Progenitor cell of endocrine pancreas (in vitro differentiated cells): ENCODE results near the gene WFS1. TPM values are rescaled to one million over a fixed set of nuclear protein-coding genes. Genes with fewer than 3 reads are reported as not detected.

Source experiments
- DNase-seq: peaks from one replicate; pipeline ENCODE4 v3.0.0; 2021; ENCODE audit warnings: low spot score; ENCODE audit not compliant: unreplicated experiment
- H3K27ac Mint-ChIP-seq: 2 replicates; pipeline ENCODE4 v1.8.0; 2021; ENCODE audit warnings: mild to moderate bottlenecking, moderate library complexity, mixed read lengths
- H3K27me3 Mint-ChIP-seq: 2 replicates; pipeline ENCODE4 v1.8.0; 2021; ENCODE audit warnings: mixed read lengths
- H3K36me3 Mint-ChIP-seq: 2 replicates; pipeline ENCODE4 v1.8.0; 2022; ENCODE audit warnings: mixed read lengths; ENCODE audit not compliant: insufficient read depth
- H3K4me1 Mint-ChIP-seq: 2 replicates; pipeline ENCODE4 v1.8.0; 2021; ENCODE audit warnings: low read depth, mixed read lengths
- H3K4me3 Mint-ChIP-seq: 2 replicates; pipeline ENCODE4 v1.8.0; 2021; ENCODE audit warnings: low read depth, mild to moderate bottlenecking, moderate library complexity, mixed read lengths
- H3K9me3 Mint-ChIP-seq: 2 replicates; pipeline ENCODE4 v1.8.0; 2021; ENCODE audit warnings: low read depth, mixed read lengths
- total RNA-seq: library from RNA; stranded (reverse); gene quantifications from 2 replicates; pipeline ENCODE4 v1.2.1, GENCODE V29; 2021
- TF ChIP-seq, protein P1 (sequence below): fragments of 200-600 bp; sonication (generic); IDR thresholded peaks from one replicate; pipeline ENCODE4 v1.5.0; 2021; ENCODE audit warnings: antibody characterized with exemption, mild to moderate bottlenecking; ENCODE audit not compliant: unreplicated experiment

Gene WFS1
- total RNA-seq, 1 donor from 2014 or later: 37.9 TPM

DNA sequence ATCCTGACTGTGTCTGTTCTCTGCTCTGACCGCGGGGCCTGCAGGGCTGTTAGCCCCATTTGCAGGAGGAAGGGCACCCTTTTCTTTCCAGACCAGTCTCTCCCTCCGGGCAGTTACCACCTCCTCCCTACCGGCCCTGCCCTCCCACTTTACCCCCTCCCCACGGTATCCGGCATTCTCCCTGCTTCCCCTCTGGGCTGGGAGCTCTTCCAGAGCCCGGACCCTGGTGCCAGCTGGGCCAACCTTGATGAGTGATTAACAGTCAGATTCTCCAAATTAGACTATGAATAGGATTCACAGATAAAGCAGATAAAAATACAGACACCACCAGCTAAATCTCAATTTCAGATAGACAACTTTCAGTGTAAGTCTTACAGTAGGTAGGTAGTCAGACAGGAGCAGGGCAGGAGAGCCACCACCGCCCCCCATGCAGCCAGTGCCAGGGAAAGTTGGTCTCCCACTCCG is 23.4 kb upstream of the WFS1 start:
- H3K4me1 Mint-ChIP-seq: peaks cover 2% of the 10 kb centered on the region
- no peak overlapping the region for H3K27ac Mint-ChIP-seq
- H3K27me3 Mint-ChIP-seq: peaks cover 26% of the 10 kb centered on the region
- DNase-seq: no peak
- no peaks in the 10 kb centered on the region for H3K36me3 Mint-ChIP-seq
- peak overlapping the region; percentile 33 for H3K4me3 Mint-ChIP-seq
- H3K9me3 Mint-ChIP-seq: peaks cover 5% of the 10 kb centered on the region
- TF ChIP-seq, protein P1, sequence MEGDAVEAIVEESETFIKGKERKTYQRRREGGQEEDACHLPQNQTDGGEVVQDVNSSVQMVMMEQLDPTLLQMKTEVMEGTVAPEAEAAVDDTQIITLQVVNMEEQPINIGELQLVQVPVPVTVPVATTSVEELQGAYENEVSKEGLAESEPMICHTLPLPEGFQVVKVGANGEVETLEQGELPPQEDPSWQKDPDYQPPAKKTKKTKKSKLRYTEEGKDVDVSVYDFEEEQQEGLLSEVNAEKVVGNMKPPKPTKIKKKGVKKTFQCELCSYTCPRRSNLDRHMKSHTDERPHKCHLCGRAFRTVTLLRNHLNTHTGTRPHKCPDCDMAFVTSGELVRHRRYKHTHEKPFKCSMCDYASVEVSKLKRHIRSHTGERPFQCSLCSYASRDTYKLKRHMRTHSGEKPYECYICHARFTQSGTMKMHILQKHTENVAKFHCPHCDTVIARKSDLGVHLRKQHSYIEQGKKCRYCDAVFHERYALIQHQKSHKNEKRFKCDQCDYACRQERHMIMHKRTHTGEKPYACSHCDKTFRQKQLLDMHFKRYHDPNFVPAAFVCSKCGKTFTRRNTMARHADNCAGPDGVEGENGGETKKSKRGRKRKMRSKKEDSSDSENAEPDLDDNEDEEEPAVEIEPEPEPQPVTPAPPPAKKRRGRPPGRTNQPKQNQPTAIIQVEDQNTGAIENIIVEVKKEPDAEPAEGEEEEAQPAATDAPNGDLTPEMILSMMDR: no peak

DNA sequence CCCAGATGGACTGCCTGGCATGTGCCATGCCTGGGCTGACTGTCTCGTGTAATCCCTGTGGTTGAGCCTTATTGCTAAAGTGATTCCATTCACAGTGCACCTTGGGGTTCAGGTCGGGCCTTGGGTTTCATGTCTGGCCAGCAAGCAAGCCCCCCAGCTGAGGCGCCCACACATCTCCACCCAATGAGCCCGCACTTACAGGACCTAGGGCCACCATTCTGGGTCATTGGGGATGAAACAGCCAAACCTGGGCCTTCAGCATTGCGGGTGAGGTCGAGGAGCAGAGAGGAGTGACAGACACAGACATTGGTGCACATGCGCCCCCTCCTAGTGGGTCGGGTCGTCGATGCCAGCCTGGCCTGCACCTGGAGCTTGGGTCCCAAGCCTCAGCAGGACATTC is 21.3 kb upstream of the WFS1 start:
- H3K27ac Mint-ChIP-seq: no peak overlapping the region
- DNase-seq: no peak
- TF ChIP-seq, protein P1: no peak
- H3K36me3 Mint-ChIP-seq: no peaks in the 10 kb centered on the region
- H3K27me3 Mint-ChIP-seq: peaks cover 26% of the 10 kb centered on the region
- peaks cover 2% of the 10 kb centered on the region for H3K4me1 Mint-ChIP-seq
- H3K4me3 Mint-ChIP-seq: no peak overlapping the region
- H3K9me3 Mint-ChIP-seq: peaks cover 5% of the 10 kb centered on the region

DNA sequence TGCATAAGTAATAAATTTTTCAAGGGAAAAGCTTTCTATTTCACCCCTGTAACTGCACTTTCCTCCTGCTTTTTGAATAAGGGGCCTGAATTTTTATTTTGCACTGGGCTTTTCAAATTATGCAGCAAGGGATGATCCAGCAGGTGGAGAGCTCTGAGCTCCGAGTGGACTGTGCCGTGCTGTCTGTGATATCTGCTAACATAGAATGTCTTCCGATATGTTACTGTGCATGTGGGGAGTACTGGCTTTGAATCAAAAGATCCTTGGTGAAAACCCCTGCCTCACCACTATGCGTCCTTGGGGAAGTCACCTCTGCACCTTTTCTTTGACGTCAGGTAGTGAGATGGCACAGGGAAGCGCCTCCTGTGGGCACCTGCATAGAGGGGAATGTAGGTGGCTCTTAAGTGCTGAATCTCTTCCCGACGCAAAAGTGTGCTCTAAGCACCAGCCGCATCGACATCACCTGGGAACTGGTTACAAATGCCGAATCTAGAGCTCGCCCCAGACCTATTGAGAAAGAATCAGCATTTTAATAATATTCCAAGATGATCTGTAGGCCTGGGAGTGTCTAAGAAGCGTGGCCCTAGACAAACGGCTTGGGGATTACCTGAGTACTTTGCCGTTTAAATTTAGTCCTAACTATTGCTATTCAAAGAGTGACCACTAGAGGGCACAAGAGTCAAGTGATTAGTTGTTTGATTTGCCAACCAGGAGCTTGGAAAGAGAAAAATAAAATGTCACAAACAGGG is 19.2 kb upstream of the WFS1 start:
- H3K36me3 Mint-ChIP-seq: no peaks in the 10 kb centered on the region
- peaks cover 2% of the 10 kb centered on the region for H3K4me1 Mint-ChIP-seq
- no peak overlapping the region for H3K27ac Mint-ChIP-seq

DNA sequence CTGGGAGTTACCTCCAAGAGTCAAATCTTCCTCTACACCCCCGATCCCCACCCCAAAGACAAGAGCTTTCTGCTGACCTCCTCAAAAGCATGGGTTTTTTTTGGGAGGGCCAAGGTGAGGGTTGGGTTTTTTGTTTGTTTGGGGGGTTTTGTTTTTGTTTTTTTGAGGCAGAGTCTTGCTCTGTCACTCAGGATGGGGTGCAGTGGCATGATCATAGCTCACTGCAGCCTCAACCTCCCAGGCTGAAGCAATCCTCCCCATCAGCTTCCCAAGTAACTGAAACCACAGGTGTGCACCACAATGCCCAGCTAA is 18.7 kb upstream of the WFS1 start:
- TF ChIP-seq, protein P1: no peak
- Mint-ChIP-seq H3K27me3 (peaks cover 14% of the 10 kb centered on the region), H3K27ac (no peak overlapping the region), H3K4me1 (peaks cover 2% of the 10 kb centered on the region), H3K36me3 (no peaks in the 10 kb centered on the region), H3K9me3 (no peaks in the 10 kb centered on the region), H3K4me3 (no peak overlapping the region)
- no peak for DNase-seq

More for the DNA sequence above, 19.2 kb upstream of the WFS1 start:
- Mint-ChIP-seq H3K27me3 (peaks cover 14% of the 10 kb centered on the region), H3K4me3 (no peak overlapping the region), H3K9me3 (no peaks in the 10 kb centered on the region)
- no peak for DNase-seq
- TF ChIP-seq, protein P1: peak; percentile 81

DNA sequence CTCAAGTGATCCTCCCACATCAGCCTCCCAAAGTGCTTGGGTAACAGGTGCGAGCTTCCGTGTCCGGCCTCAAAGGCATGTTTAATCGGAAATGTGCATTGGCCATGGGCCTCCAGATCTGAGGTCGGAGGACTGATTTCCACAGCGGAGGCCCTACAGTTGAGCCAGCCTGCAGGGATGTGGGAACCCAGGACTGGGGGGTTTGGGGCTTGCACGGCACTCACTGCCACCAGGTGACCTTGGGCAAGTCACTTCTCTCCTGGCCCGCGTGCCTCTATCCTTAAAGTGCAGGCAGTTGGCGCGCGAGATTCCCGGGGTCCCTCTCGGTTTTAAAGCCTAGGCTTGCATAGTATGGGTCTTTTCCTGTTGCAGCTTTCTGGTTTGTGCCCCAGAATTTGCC is 18.3 kb upstream of the WFS1 start:
- H3K9me3 Mint-ChIP-seq: no peaks in the 10 kb centered on the region
- H3K4me1 Mint-ChIP-seq: peaks cover 2% of the 10 kb centered on the region
- H3K27me3 Mint-ChIP-seq: peaks cover 14% of the 10 kb centered on the region
- no peak overlapping the region for H3K27ac Mint-ChIP-seq
- H3K4me3 Mint-ChIP-seq: no peak overlapping the region
- DNase-seq: no peak
- no peaks in the 10 kb centered on the region for H3K36me3 Mint-ChIP-seq
- TF ChIP-seq, protein P1: no peak
